ES-I3 (cell line): ENCODE data around the gene CCDC85C.

Source experiments
- H3K36me3 ChIP-seq: 2 replicates; pipeline ENCODE4 v1.6.1; 2013; ENCODE audit warnings: mild to moderate bottlenecking, low read length, control low read depth, moderate library complexity; ENCODE audit not compliant: insufficient read depth
- H3K4me1 ChIP-seq: 2 replicates; pipeline ENCODE4 v1.6.1; 2013; ENCODE audit warnings: mild to moderate bottlenecking, control low read depth, low read length; ENCODE audit not compliant: insufficient read depth
- H3K9ac ChIP-seq: 2 replicates; pipeline ENCODE4 v1.6.1; 2013; ENCODE audit warnings: low read depth, mild to moderate bottlenecking, low read length, moderate library complexity
- H3K9me3 ChIP-seq: 2 replicates; pipeline ENCODE4 v1.6.1; 2013; ENCODE audit warnings: mild to moderate bottlenecking, low read length, moderate library complexity; ENCODE audit not compliant: control insufficient read depth, insufficient read depth

The CCDC85C gene

DNA sequence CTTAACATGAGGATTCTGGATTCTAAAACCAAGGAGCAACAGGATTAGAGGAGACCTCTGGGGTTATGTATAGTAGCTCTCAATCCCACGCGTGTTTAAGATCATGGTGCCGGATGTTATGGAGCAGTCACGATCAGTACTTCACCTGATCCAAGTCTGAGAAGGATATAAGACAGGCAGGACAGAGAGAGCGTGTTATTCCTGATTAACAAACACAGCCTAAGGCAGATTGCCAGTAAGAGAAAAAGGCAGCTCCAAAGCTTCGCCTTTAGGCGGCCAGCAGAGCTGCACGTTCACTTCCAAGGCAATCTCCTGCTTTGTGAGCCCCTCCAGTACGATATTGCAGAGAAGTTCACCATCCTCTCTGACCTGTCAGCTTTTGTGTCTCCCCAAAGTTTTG, 128.8 kb downstream of the CCDC85C start:
- peaks cover 26% of the 10 kb centered on the region for H3K4me1 ChIP-seq
- no peaks in the 10 kb centered on the region for H3K36me3 ChIP-seq
- no peak overlapping the region for H3K9ac ChIP-seq
- H3K9me3 ChIP-seq: no peaks in the 10 kb centered on the region

DNA sequence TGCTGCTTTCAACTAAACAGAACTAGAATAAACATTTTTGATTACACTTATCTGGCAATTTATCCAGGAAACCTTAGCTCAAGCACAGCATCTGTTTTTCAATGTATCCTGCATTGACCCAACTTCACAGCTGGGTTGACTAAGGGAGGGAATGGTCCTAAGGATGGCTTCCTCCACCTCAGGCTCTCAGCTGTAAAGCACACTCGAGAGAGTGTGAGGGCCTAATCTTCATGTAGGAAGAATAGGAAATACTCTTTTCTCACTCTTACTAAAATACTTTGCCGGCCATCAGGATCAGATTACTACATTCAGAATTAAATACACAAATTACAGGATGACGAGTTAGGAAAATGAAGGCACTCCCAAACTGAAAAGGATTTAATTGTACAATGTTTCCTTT, 130.5 kb downstream of the CCDC85C start:
- peaks cover 21% of the 10 kb centered on the region; the same call in 1 of the 2 replicates for H3K4me1 ChIP-seq
- no peaks in the 10 kb centered on the region for H3K9me3 ChIP-seq
- no peaks in the 10 kb centered on the region for H3K36me3 ChIP-seq
- no peak overlapping the region for H3K9ac ChIP-seq

DNA sequence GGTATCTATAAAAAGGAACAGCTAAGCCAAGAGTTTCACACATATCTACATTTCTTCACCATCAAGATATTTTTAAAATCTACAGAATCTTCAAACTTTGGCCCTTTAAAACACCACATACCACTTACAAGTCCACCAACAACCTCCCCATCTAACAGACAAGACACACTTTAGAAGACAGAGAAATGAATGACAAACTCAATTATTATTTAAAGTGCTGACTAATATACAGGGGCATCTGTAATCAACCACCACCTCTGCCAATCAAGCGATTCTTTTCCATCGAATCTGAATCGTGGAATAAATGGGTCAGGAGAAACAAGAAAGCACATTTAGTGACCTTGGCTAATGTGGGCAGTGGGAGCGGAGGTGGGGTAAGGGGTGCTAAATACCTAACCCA, 131.1 kb downstream of the CCDC85C start:
- Histone ChIP-seq H3K36me3 (no peaks in the 10 kb centered on the region), H3K9ac (no peak overlapping the region), H3K9me3 (no peaks in the 10 kb centered on the region), H3K4me1 (peaks cover 21% of the 10 kb centered on the region; the same call in 1 of the 2 replicates)

- Histone ChIP-seq H3K4me1 (peaks cover 21% of the 10 kb centered on the region), H3K9me3 (no peaks in the 10 kb centered on the region), H3K36me3 (no peaks in the 10 kb centered on the region), H3K9ac (no peak overlapping the region)
Observed at GRCh38 chr14:99471731-99472130, 132.3 kb downstream of the CCDC85C start.

DNA sequence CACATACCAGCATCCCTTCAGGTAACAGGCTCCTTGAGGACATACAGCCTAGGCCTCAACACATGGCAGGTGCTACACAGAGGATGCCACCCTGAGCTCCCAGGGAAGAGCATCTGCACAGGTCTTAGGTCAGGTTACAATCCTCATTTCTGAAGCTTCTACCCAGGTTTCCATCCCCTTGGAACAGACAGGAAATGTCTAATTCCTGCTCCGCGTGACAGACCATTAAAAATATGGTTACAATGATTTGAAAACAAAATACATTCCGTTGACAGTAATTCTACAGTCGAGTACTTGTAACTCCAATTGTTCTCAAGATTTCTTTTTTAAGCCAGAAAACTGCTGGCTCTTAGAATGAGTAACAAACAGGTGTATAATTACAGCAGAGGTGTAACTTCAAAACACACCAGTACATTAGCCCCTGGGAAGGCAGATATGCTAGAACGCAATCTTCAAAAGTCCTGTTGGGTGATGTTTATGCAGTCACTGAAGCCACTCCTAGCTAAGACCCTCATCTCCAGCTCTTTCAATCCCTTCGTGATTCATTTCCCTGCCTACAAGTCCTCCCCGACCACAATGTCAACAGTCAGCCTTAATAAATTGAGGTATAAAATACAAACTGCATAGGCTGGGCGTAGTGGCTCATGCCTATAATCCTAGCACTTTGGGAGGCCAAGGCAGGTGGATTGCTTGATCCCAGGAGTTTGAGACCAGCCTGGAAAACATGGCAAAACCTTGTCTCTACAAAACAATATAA, 135.0 kb downstream of the CCDC85C start:
- Histone ChIP-seq H3K9ac (no peak overlapping the region), H3K9me3 (no peaks in the 10 kb centered on the region), H3K4me1 (peaks cover 9% of the 10 kb centered on the region), H3K36me3 (no peaks in the 10 kb centered on the region)

DNA sequence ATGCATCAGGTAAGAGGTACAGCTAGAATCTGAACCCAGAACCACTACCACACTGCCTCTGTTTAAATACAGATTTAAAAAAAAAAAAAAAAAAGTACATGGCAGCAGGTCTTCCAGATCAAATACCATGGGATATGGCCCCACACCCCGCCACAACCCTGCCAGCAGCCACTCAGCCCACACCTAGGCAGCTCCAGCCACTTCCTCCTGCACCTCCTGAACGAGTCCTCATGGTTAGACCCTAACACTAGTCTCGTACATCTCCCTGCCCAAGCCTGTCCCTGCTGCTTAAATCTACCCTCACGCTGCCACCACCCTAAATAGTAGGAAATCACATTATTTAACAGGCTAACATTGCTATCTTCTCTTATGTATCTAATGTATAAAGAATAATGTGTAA, 135.9 kb downstream of the CCDC85C start:
- no peaks in the 10 kb centered on the region for H3K36me3 ChIP-seq
- no peaks in the 10 kb centered on the region for H3K9me3 ChIP-seq
- H3K4me1 ChIP-seq: peaks cover 8% of the 10 kb centered on the region
- no peak overlapping the region for H3K9ac ChIP-seq

DNA sequence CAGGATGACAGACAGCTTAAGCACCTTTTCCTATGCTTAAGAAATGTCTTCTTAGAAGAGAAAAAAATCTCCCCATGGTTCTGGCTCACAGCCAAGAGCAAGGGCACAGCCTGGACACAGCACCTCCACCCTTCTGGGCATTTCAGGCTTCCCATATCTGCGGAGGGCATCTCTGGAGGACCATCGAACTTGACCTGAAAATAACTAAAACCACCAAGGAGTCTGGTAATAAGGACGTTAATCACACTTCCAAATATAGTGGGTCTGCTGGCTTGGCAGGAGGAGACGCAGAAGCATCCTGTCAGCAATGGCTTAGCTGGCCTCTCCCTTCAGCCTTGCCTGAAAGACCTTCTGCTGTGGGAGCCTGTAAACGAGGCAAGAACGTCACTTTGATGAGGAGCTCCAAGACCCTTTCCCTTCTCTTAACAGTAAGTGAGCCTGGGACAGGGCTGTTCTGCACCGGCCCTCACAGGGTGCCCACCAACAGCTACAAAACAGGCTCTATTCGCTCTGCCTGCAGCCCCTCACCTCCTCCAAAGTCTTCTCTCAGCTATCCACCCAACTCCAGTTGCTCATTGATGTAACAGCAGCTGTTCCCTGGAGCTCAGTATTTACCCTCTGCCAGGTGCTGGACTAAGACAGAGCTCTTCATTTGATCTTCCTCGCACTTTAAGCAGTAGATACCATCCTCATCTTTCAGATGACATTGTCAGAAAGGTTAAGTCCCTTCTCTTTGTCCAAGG, 136.5 kb downstream of the CCDC85C start:
- Histone ChIP-seq H3K9ac (no peak overlapping the region), H3K4me1 (peaks cover 12% of the 10 kb centered on the region), H3K36me3 (peaks cover 1% of the 10 kb centered on the region; the same call in 1 of the 2 replicates), H3K9me3 (no peaks in the 10 kb centered on the region)

DNA sequence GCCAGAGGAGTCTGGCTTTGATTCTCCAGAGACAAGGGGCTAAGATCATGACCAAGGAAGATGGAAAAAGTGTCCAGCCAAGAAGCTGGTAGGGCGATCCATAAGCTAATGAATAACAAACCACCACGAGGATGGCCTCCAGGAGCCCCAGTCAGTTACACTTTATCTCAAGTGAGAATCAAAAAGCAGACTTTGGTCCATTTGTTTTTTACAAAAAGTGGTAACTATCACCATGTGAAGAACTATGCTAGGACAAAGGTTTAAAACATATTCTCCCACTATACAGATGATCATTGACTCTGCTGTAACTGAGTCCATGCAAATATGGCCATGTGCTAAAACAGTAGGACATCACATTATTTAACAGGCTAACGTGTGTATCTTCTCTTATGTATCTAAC, 137.2 kb downstream of the CCDC85C start:
- Histone ChIP-seq H3K4me1 (peaks cover 18% of the 10 kb centered on the region), H3K9me3 (no peaks in the 10 kb centered on the region), H3K36me3 (peaks cover 4% of the 10 kb centered on the region; the same call in 1 of the 2 replicates), H3K9ac (no peak overlapping the region)

DNA sequence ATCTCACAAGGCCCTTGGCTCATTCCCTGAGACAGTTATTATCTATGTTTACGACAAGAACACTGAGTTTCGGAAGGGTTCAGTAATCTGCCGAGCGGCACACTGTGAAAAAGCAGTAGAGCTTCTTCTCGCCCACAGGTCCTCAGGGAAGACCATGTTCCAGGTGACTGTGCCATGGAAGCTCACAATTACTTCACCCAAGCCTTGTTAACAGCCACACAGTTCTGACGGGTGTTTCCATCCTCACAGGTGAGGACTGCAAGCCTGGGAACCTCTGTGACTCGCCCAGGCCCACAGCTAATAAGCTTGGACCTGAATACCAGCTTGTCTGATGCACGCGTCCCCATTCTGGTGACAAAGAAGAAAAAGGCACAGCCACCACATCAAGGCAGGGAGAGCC, 138.7 kb downstream of the CCDC85C start:
- H3K9ac ChIP-seq: no peak overlapping the region
- H3K36me3 ChIP-seq: peaks cover 9% of the 10 kb centered on the region; the same call in 1 of the 2 replicates
- H3K4me1 ChIP-seq: peaks cover 21% of the 10 kb centered on the region
- H3K9me3 ChIP-seq: no peaks in the 10 kb centered on the region

GRCh38 chr14:99463974-99464373, 140.0 kb downstream of the CCDC85C start:
- Histone ChIP-seq H3K4me1 (peaks cover 21% of the 10 kb centered on the region), H3K9me3 (no peaks in the 10 kb centered on the region), H3K9ac (no peak overlapping the region), H3K36me3 (peaks cover 9% of the 10 kb centered on the region; the same call in 1 of the 2 replicates)

DNA sequence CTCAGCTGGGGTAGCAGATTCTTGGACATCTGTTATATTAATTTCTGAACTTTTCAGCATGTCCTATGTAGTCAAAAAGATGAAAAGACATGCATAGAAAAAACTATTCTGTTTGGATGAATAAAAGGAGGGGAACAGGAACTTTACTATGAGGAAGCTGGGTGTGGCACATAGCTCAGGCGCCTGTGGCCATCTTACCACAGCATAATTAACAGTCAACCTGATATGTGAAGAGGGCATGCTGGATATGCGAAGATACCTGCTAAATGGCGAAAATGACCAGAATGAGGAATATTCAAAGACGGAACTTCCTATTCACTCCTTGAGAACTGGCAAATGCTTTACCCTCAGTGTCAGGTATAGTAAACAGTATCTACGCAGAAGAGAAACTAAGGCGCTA, 141.8 kb downstream of the CCDC85C start:
- peaks cover 21% of the 10 kb centered on the region for H3K4me1 ChIP-seq
- no peaks in the 10 kb centered on the region for H3K9me3 ChIP-seq
- no peak overlapping the region for H3K9ac ChIP-seq
- H3K36me3 ChIP-seq: peaks cover 9% of the 10 kb centered on the region

GRCh38 chr14:99461411-99462085, 142.5 kb downstream of the CCDC85C start:
- Histone ChIP-seq H3K4me1 (peaks cover 21% of the 10 kb centered on the region), H3K9ac (no peak overlapping the region), H3K9me3 (no peaks in the 10 kb centered on the region), H3K36me3 (peaks cover 9% of the 10 kb centered on the region)

DNA sequence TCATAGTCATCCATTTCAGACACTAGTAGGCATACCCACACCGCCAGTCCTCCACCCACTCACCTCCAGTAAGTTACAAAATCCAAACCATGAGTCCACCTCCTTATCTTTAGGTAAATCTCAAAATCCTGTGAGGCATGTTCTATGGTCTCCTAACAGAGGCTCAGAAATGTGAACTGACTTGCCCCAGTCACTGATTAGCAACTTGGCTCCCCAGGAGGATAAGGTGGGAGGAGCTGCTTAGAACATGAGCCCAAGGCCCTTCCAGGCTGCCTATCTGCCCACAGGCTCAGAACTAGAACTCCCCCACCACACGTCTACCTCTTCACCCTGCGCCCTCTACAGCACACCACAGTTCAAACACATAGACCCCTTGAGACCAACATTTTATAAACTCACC, 143.2 kb downstream of the CCDC85C start:
- Histone ChIP-seq H3K9ac (no peak overlapping the region), H3K4me1 (peaks cover 21% of the 10 kb centered on the region), H3K9me3 (no peaks in the 10 kb centered on the region), H3K36me3 (peaks cover 9% of the 10 kb centered on the region)

DNA sequence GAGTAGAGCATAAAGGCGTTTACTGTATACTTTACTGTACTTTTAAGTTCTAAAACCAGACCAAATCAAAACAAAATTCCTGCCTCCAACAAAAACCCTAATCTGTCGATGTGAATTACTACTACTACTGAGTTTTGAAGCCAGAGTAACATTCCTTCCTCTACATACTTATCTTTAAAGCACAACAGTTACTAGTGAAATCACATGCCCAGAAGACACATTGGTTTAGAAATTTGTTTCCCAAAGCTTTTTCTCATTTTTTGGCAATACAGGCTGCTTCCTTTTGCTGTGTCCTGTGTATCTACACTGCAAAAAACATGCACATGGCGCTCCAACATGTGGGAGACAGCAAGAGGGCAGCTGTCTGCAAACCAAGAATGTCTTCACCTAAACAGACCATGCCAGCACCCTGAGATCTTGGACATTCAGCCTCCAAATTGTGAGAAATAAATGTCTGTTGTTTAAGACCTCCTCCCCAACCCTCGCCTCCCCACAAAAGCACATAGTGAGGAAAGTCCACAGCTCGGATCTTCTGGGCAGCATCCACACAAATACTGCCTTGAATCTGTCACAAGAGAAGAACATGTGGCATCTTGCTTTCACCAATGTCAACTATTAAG, 144.4 kb downstream of the CCDC85C start:
- H3K4me1 ChIP-seq: peaks cover 21% of the 10 kb centered on the region
- no peak overlapping the region for H3K9ac ChIP-seq
- no peaks in the 10 kb centered on the region for H3K9me3 ChIP-seq
- H3K36me3 ChIP-seq: peaks cover 9% of the 10 kb centered on the region
